Measurements from ENCODE around the gene ZNF350. TPM values are rescaled to one million over a fixed set of nuclear protein-coding genes. Genes with fewer than 3 reads are reported as not detected.

The ZNF350 gene
- total and polyA plus RNA-seq, 2 of the 13 experiments (the other 11 are each of a cell fraction or from before 2014, with no cell fraction given) = 3.7 to 6.9 TPM

GRCh38 chr19:51986309-51987291 lies at the start of gene ZNF350 (continued):
- no peak for TF ChIP-seq ZNF292 (CRISPR knock-in tag; IDR thresholded peaks at IDR 0.05; ENCODE audit: borderline replicate concordance, low read depth)
- no peak for TF ChIP-seq RBM22 (optimal IDR thresholded peaks at IDR 0.05; ENCODE audit: low read length)
- peak; percentile 50; the same call in 1 of the 2 replicates for TF ChIP-seq MED13 (CRISPR knock-in tag; IDR thresholded peaks at IDR 0.05)
- TF ChIP-seq, protein P1, sequence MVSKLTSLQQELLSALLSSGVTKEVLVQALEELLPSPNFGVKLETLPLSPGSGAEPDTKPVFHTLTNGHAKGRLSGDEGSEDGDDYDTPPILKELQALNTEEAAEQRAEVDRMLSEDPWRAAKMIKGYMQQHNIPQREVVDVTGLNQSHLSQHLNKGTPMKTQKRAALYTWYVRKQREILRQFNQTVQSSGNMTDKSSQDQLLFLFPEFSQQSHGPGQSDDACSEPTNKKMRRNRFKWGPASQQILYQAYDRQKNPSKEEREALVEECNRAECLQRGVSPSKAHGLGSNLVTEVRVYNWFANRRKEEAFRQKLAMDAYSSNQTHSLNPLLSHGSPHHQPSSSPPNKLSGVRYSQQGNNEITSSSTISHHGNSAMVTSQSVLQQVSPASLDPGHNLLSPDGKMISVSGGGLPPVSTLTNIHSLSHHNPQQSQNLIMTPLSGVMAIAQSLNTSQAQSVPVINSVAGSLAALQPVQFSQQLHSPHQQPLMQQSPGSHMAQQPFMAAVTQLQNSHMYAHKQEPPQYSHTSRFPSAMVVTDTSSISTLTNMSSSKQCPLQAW (CRISPR knock-in tag; IDR thresholded peaks at IDR 0.05) = peak; percentile 86
- TF ChIP-seq ZBTB21 (CRISPR knock-in tag; IDR thresholded peaks at IDR 0.05) = no peak; the same call in 1 of the 2 replicates
- no peak for TF ChIP-seq KDM6A (CRISPR knock-in tag; IDR thresholded peaks at IDR 0.05; ENCODE audit: low read depth)
- TF ChIP-seq KDM5A (IDR thresholded peaks at IDR 0.05; ENCODE audit: borderline replicate concordance, low read length) = peak; percentile 91
- no peak for TF ChIP-seq EEA1 (CRISPR knock-in tag; IDR thresholded peaks at IDR 0.05; ENCODE audit: borderline replicate concordance)
- TF ChIP-seq ZNF263 (CRISPR knock-in tag; IDR thresholded peaks at IDR 0.05) = no peak
- TF ChIP-seq, protein P2, sequence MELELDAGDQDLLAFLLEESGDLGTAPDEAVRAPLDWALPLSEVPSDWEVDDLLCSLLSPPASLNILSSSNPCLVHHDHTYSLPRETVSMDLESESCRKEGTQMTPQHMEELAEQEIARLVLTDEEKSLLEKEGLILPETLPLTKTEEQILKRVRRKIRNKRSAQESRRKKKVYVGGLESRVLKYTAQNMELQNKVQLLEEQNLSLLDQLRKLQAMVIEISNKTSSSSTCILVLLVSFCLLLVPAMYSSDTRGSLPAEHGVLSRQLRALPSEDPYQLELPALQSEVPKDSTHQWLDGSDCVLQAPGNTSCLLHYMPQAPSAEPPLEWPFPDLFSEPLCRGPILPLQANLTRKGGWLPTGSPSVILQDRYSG (CRISPR knock-in tag; IDR thresholded peaks at IDR 0.05) = 0 out of 2 replicates have a peak, but pooled peaks have one; percentile 27
- no peak for TF ChIP-seq ONECUT2 (CRISPR knock-in tag; IDR thresholded peaks at IDR 0.05)
- peak; percentile 96 for TF ChIP-seq SMAD3 (CRISPR knock-in tag; IDR thresholded peaks at IDR 0.05)
- peak; percentile 90 for TF ChIP-seq ZNF335 (CRISPR knock-in tag; IDR thresholded peaks at IDR 0.05)
- TF ChIP-seq ZNF451 (CRISPR knock-in tag; IDR thresholded peaks at IDR 0.05) = no peak
- no peak for TF ChIP-seq ARNT (IDR thresholded peaks at IDR 0.05)
- TF ChIP-seq ZNF704 (CRISPR knock-in tag; IDR thresholded peaks at IDR 0.05; ENCODE audit: borderline replicate concordance) = no peak
- TF ChIP-seq CBX5 (CRISPR knock-in tag; IDR thresholded peaks at IDR 0.05; ENCODE audit: borderline replicate concordance) = peak; percentile 87; the same call in 1 of the 2 replicates
- no peak for TF ChIP-seq PAX8 (CRISPR knock-in tag; IDR thresholded peaks at IDR 0.05; ENCODE audit: borderline replicate concordance)
- TF ChIP-seq, protein P3, sequence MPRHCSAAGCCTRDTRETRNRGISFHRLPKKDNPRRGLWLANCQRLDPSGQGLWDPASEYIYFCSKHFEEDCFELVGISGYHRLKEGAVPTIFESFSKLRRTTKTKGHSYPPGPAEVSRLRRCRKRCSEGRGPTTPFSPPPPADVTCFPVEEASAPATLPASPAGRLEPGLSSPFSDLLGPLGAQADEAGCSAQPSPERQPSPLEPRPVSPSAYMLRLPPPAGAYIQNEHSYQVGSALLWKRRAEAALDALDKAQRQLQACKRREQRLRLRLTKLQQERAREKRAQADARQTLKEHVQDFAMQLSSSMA (CRISPR knock-in tag; IDR thresholded peaks at IDR 0.05) = no peak
- no peak for TF ChIP-seq ZNF850 (CRISPR knock-in tag; conservative IDR thresholded peaks at IDR 0.05)
- TF ChIP-seq ATF2 (CRISPR knock-in tag; IDR thresholded peaks at IDR 0.05) = peak; percentile 88
- TF ChIP-seq ZNF431 (CRISPR knock-in tag; IDR thresholded peaks at IDR 0.05; ENCODE audit: borderline replicate concordance, low read depth) = no peak
- TF ChIP-seq KDM4B (CRISPR knock-in tag; IDR thresholded peaks at IDR 0.05) = 0 out of 2 replicates have a peak, but pooled peaks have one; percentile 66
- no peak; the same call in 1 of the 2 replicates for TF ChIP-seq NFKB2 (CRISPR knock-in tag; IDR thresholded peaks at IDR 0.05; ENCODE audit: borderline replicate concordance)

All from HepG2 (cell line).